ENCODE results near the gene MFAP4. TPM values are rescaled to one million over a fixed set of nuclear protein-coding genes. Genes with fewer than 3 reads are reported as not detected.

Gene MFAP4
- total and polyA plus RNA-seq, 9 of the 15 experiments (the other 6 are each of a cell fraction or from before 2014, with no cell fraction given): 0.07 to 0.24 TPM; not detected in 7

GRCh38 chr17:19378416-19379360 lies 8.3 kb downstream of the MFAP4 start, which contains the start of gene MAPK7 (continued):
- TF ChIP-seq PHF20 (IDR thresholded peaks at IDR 0.05; ENCODE audit: partially characterized antibody): peak; percentile 18
- peak; percentile 30 for TF ChIP-seq SAP30 (IDR thresholded peaks at IDR 0.05; ENCODE audit: borderline replicate concordance, insufficient read depth, low read depth, low read length, poor library complexity, severe bottlenecking)
- no peak for TF ChIP-seq RBBP5 (IDR thresholded peaks at IDR 0.05; ENCODE audit: borderline replicate concordance, insufficient read depth, low read length, poor library complexity, severe bottlenecking)
- TF ChIP-seq SAFB (IDR thresholded peaks at IDR 0.05; ENCODE audit: borderline replicate concordance, low read depth, low read length): no peak
- TF ChIP-seq ZZZ3 (IDR thresholded peaks at IDR 0.05): no peak
- TF ChIP-seq NFYB (IDR thresholded peaks at IDR 0.05; ENCODE audit: extremely low read depth, insufficient read length): peak; percentile 1
- TF ChIP-seq EGR1 (conservative IDR thresholded peaks at IDR 0.05): 0 out of 2 replicates have a peak, but pooled peaks have one; percentile 4
- TF ChIP-seq HDAC1 (IDR thresholded peaks at IDR 0.05): 0 out of 4 replicates have a peak, but pooled peaks of 1 of the 2 experiments have one; percentile 39
- TF ChIP-seq PRDM10 (IDR thresholded peaks at IDR 0.05; ENCODE audit: partially characterized antibody): peak; percentile 69
- peak; percentile 32 for TF ChIP-seq SP2 (IDR thresholded peaks at IDR 0.05; ENCODE audit: extremely low read depth, low read depth, low read length, poor library complexity, severe bottlenecking)
- TF ChIP-seq ZNF277 (CRISPR knock-in tag; IDR thresholded peaks at IDR 0.05; ENCODE audit: borderline replicate concordance): no peak
- TF ChIP-seq HMGN3 (IDR thresholded peaks at IDR 0.05; ENCODE audit: borderline replicate concordance, extremely low read depth, insufficient read length, low read depth, low read length): peak; percentile 21
- 0 out of 2 replicates have a peak, but pooled peaks have one; percentile 58 for TF ChIP-seq ZBTB7A (IDR thresholded peaks at IDR 0.05; ENCODE audit: borderline replicate concordance, control insufficient read depth, low read depth, low read length)
- peak; percentile 28; the same call in 1 of the 2 replicates for TF ChIP-seq CREM (IDR thresholded peaks at IDR 0.05; ENCODE audit: low read depth)
